HG03521 (cell line): ENCODE results near the gene POLR2J3.
"Not testable (repeated sequence)": the region's sequence is repeated elsewhere in the genome, so short reads cannot be mapped to it uniquely, and the experiment has no call there.

Source experiments
- ATAC-seq: cut with Tn5 transposase; IDR thresholded peaks from one replicate; pipeline ENCODE4 v1.9.1; 2021; ENCODE audit warnings: mild to moderate bottlenecking, moderate library complexity; ENCODE audit not compliant: unreplicated experiment

Gene POLR2J3

DNA sequence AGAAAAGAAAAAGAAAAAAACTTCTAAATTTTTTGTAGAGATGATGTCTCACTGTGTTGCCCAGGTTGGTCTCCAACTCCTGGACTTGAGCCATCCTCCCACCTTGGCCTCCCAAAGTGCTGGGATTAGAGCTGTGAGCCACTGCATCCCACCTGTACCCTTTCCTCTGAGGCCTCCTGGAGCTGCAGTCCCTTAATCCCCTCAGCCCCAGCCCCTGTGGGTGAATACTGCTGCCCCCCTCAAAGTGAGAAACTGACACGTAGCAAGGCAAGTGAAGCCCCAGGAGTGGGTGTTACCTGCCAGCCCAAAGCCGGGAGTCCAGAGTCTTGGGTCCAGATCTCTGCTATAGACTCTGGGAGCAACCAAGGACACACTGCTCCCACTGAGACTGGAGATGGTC lies 47.6 kb downstream of the POLR2J3 start:
- not testable (repeated sequence) for ATAC-seq

DNA sequence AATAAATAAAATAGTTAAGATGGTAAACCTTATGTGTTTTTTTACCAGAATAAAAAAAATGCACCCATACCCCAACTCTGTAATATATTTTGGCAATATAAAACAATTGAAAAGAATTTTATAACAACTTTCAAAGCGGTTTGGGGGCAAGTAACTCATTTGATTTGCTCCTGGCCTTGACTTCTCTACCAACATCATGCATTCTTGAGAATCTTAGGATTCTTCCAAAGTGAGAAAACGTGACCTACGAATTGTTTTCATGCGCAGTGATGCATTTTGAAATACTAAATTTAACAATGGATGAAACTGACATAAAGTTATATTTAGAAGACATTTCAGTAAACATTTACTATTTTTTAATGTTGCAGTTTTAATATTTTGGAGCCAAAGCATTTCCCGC lies 51.6 kb downstream of the POLR2J3 start:
- ATAC-seq: not testable (repeated sequence)

DNA sequence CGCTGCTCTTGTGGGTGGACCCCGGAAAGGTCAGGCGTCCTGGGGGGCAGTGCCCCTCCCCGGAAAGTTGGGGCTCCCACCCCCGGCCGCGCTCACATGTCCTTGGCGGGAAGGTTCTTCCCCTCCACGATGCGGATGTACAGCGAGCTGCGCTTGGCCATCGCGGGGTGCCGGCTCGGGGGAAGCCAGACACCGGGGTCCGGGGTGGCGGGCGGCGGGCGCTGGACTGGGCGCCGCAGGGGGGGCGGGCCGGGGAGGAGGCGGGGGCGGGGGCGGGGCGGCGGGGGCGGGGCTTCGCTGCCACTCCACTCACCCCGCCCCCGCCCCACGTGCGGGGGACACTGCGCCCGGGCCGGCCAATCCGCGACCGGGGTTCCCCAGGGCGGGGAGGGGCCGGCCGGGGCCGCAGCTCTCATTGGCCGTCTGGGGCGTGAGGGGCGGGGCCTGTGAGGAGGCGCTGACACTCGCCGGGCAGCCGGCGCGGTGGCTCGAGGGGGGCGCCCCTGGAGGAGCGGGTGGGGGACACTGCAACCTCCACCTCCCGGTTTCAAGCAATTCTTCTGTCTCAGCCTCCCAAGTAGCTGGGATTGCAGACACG lies 54.7 kb downstream of the POLR2J3 start, which contains the start of gene RASA4B:
Gene RASA4B (minus strand): TSS at position 228 of the 598 bp plus-strand sequence. CDS start 67 bp downstream, at position 161.
- ATAC-seq: peak; percentile 88
